GM21737 (cell line): ENCODE measurements around the gene SAP25.

ENCODE experiments used
- ATAC-seq: cut with Tn5 transposase; IDR thresholded peaks from one replicate; pipeline ENCODE4 v1.9.1; 2021; ENCODE audit warnings: mild to moderate bottlenecking, moderate library complexity; ENCODE audit not compliant: unreplicated experiment

The SAP25 gene

GRCh38 chr7:100598425-100598824 lies 24.7 kb upstream of the SAP25 start:
- ATAC-seq, result no peak

DNA sequence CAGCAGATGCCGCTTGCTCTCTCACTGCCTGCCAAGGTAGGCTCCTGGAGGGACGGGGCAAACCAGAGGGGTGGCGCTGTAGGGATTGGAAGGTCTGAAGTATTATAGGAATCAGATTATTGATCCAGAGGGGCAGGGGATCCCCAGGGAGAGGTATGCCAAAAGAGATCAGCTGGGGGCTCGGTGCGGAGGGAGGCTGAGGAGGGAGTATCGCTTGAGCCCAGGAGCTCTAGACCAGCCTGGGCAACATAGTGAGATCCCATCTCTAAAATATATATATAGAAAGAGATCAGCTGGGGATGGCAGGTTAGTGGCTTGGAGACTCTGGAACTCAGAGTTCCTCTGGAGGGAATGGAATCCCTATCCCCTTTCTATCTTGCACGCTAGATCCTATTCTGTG lies 21.5 kb upstream of the SAP25 start:
- ATAC-seq, result no peak

DNA sequence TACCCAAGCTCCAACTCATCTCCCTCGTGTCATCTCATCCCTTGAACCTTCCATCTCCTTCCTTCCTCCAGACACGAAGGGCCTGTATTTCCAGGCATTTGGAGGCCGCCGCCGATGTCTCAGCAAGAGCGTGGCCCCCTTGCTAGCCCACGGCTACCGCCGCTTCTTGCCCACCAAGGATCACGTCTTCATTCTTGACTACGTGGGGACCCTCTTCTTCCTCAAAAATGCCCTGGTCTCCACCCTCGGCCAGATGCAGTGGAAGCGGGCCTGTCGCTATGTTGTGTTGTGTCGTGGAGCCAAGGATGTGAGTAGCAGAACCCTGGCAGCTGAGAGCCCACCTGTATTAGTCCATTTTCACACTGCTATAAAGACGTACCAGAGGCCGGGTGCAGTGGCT lies 17.9 kb upstream of the SAP25 start:
- ATAC-seq, result no peak

GRCh38 chr7:100590077-100590737 lies 16.5 kb upstream of the SAP25 start:
- ATAC-seq, result no peak

DNA sequence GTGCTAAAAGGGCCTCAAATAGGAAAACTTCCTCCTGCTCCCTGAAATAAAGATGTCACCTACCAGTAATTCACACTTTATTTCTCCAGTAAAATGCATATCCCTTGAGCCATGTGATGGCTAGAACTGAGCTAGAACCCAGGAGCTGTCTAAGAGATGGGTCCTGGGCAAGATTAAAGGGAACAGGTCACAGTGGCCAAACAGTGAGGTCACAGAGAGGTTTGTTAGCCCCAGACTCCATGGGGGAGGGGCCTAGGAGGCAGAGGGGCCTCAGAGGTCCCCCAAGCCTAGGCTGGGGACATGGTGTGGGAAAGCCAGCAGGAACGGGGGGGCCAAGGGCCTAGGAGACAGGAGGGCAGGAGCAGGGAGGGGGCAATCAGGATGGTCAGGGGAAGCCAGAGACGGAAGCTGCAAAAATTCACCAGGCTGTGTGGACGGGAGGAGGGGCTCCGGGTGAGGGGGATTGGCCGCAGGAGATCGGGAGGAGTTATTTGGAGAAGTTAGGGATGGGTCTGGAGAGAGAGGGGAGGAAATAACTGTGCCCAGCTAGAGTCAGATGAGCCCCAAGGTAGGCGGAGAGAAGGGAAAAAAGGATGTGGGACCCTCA lies 15.7 kb upstream of the SAP25 start:
- ATAC-seq, result no peak

- no peak for ATAC-seq
Measured at GRCh38 chr7:100588438-100588837, 14.7 kb upstream of the SAP25 start.

- peak; percentile 77 for ATAC-seq
Measured at GRCh38 chr7:100586266-100587025, 12.7 kb upstream of the SAP25 start, which contains the start of gene FBXO24. FBXO24 (plus strand) TSS chr7:100586328; CDS start chr7:100586626, 298 bp downstream.

DNA sequence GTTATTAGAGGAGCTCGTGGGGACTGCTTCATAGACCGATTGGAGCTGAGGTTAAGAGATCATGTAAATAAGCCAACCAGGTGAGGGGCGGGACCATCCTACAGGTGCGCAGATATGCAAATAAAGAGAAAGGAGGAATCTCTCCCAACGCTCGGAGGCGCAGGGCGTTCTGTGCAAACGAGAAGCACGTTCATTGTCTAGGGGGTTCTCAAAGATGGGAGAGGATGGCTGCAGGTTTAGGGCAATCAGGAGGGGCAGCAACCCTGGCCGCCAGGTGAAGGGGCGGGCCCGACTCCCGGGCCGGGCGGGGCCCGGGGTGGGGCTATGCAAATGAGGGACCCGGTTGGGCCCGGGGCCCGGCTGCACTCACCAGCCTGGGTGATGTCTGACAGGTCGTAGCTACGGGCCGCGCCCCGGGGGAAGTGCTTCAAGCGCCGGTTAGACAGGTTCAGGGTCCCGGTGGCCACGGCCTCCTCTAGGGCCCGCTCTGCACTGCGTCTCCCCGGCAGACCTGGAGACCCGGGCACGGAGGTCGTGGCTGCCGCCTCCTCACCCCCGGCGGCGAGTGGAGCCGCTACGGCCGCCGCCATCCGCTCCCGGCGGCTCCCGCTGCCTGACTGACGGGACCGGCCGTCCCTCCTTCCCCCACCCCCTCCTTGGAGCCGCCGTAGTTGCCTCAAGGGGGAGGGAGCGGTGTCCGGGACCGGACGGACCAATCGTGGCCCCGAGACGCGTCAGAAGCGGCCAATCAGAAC lies 12.0 kb upstream of the SAP25 start, which contains the start of gene LRCH4:
Gene LRCH4, minus strand, starts transcription at position 619 of the 755 bp plus-strand sequence. Its CDS starts 29 bp downstream, at position 590.
- ATAC-seq, result peak; percentile 28

DNA sequence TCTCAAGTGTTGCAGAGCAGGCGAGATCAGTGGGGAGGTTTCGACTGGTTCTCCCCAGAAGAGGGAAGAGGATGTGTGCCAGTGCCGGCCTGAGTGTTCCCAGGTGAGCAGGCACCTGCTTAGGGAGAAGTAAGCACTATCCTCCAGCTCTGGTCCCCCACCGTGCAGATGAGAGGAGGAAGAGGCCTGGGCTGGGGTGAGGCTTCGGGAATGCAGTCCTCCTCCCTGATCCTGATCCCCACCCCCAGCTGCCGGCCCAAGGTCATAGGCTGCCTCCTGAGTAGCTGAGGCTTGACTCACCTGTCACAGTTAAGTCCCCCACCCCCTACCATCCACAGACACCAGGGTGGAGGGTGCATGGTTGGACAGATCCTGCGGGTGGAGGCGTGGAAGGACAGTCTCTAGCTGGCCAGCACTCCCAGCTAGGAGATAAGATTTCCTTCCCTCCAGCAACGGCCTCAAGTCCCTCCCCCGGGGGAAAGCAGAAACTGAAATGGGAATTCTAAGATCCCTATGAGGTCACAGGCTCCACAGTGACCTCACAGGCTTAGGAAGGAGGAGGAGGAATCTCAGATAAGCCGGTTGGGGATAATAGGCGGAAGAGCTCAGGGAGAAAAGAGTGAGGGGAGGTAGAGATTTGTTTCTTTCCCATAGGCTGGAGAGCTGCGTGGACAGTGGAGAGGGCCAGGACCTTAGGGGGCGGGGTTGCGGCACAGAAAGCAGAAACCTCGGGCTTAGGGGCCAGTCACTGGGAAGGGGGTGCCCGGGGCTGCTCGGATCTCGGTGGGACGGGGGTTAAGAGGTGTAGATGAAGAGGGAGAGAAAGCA lies 11.2 kb upstream of the SAP25 start:
- ATAC-seq, result no peak

DNA sequence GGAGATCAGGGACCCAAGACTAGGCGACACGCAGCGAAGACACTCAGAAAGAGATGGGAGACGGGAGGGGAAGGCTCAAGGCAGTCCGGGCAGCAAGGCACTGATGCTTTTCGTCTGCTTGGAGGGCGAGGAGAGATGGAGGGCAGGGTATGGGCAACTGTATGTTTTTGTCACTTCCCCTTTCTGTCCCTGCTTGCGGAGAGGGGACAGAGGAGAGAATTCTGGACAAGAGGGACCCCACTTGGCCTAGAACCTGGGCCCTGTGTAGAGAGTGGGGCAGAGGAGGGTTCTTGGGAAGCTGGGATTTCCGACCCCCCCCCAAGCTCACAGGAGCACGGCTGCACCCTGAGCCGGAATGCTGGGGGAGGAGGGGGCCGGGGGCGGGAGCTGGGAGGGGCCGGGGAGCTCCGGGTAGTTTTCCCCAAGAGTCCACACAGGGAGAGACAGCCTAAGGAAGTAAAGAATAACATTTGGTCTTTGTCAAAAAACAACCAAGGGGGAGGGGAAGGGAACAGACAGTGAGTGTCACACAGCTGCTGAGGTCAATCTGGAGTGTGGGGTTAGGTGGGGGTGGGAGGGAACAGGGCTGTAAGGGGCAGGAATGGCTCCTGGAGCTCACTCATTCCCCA lies 10.5 kb upstream of the SAP25 start:
- no peak for ATAC-seq

- no peak for ATAC-seq
Measured at GRCh38 chr7:100583132-100584053, 9.7 kb upstream of the SAP25 start.

DNA sequence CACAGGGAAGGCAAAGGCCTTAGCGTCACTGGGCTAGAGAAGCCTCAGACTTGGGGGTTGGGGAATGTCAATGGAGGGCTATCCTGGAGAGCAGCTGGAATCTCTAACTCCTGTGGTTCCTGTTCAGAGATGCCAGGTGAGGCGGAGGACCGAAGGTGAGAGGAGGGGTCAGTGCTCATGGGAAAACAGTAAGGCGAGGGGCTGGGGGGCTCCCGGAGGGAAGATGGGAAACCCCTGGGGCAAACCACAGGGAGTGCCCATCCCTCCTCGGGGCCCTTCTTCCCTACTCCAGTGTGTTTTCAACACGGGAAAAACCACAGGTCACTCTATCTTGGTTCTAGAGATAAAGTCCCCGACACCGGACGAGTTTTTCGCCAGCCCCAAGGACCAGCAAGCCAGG lies 8.9 kb upstream of the SAP25 start:
- ATAC-seq, result no peak

DNA sequence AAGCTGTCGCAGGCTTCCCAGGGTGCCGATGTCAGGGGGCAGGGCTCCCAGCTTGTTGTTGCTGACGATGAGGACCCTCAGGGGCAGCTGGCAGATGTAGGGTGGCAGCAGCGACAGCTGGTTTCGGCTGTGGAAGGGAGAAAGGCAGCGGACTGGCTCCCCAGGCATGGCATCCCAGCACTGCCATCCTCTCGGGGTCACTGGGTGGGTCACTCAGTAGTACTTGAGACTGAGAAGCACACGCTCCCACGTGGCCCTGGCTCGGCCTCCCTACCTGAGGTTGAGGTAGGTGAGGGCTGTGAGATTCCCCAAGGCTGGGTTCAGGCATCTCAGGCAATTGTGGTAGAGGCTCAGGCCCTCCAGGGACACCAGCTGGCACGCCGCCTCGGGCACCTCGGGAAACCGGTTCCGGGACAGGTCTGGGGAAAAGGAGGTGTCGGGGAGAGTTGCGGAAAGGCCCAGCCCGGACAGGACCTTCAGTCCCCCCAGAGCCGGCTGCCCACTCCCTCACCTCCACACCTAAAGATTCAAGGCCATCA lies 8.4 kb upstream of the SAP25 start:
- no peak for ATAC-seq

DNA sequence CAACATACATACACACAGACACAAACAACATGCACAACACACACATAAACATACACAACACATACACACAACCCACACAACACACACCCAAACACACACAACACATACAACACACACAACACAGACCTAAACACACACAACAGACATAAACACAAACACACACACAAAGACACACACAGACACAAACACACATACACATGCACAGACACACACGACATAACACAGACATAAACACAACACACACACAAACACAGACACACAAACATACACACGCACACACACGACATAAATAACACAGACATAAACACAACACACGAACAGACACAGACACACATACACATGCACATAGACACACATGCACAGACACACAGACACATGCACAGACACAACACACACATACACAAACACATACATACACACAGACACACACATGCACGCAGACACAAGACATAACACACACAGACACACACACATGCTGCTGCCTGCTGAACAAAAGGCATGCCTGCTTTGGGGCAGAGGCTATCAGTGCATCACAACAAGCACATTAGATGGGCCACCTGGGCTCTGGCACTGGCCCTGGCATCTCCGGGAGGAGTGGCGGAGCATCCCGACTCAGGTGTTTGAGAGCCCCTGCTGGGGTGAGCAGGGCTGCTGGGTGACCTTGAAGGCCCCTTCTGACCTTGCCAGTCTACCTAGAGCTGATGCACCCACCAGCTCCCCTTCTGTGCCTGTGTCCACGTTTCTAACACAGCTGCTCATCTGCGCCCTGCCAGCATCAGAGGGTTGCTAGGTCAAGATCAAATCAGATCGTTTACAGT lies 7.0 kb upstream of the SAP25 start:
- no peak for ATAC-seq

DNA sequence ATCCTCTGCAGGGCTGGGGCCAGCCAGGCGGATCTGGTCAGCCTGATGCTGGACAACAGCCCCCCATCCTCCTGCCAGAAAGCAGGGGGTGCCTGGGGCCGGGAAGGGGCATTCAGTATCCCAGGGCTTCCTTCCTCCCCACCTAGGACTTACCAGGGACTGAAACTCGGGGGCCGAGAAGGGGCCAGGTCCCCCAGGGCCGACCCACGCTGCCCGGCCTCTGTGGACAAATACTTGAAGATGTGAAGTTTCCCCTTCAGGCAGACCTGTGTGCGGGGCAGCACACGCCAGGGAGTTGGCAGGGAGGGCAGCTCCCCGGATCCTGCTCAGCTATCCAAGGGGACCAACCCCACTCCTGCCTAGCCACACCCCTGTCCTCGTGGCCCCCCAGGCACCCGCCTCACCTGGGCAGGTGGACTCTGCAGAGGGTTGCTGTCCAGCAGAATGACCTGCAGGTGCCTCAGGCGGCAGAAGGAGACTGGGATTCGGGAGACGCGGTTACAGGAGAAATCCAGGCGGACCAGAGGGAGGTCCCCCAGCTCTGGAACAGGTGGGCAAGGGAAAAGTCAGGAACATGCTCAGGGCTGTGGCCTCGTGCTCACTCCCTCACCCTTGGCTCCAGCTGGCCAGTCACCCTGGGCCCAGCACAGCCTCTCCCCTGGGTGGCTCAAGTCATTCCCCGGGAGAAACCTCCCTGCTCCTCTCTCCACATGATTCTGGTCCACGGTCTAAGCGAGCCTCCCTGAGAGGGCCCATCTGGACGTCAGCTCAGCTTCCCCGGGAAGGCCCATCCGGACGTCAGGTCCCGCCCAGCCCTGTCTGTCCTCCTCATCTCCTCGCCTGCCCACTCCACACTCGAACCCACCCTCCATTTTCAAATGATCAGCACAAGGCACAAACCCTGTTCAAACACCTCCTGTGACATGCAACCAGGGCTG lies 4.8 kb upstream of the SAP25 start:
- no peak for ATAC-seq

DNA sequence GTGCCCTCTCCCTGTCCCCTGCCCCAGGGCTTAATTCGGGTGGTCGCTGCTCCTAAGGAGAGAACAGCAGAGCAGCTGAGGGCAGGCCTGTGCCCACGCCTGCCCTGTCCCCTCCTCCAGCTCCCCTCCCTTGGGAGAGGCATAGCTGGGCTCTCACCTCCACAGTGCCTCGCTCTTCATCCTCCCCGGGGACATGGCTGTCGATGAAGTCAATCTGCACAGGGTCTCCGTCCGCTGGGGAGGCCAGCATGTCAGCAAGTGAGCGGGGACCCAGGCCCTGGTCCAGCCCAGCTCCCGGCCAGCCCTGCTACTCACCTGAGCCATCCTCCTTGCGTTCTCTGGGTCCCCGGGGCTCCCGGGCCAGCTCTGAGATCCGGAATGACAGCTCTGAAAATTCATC lies 3.8 kb upstream of the SAP25 start:
- ATAC-seq, result no peak

GRCh38 chr7:100577103-100577502 lies 3.4 kb upstream of the SAP25 start:
- no peak for ATAC-seq
